NCI-H1105 treated with DMSO at 0.1 percent for 48 hours (cell line): ENCODE data around the gene DDX18.

Source experiments
- DNase-seq: peaks from one replicate; lab custom pipeline; 2025; lab: John Stamatoyannopoulos, UW

DDX18 gene

DNA sequence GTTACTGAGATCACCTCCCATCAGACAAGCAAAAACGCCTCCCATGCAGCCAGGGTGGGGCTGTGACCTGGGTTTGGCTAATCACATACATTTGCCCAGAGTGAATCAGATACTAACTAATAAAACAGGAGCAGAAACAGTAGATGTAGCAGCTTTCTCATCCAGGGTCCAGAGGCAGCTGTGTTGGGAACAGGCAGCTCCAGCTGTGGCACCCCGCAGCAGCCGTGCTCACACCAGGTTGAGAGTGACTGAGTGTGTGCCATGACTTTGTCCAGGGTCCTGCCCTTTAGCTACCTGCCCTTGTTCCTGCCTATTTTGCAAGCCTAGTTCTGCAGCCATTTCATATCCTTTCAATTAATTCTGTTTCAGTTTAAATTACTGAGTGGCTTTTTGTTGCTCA, 20.5 kb downstream of the DDX18 start:
- DNase-seq: no peak

DNA sequence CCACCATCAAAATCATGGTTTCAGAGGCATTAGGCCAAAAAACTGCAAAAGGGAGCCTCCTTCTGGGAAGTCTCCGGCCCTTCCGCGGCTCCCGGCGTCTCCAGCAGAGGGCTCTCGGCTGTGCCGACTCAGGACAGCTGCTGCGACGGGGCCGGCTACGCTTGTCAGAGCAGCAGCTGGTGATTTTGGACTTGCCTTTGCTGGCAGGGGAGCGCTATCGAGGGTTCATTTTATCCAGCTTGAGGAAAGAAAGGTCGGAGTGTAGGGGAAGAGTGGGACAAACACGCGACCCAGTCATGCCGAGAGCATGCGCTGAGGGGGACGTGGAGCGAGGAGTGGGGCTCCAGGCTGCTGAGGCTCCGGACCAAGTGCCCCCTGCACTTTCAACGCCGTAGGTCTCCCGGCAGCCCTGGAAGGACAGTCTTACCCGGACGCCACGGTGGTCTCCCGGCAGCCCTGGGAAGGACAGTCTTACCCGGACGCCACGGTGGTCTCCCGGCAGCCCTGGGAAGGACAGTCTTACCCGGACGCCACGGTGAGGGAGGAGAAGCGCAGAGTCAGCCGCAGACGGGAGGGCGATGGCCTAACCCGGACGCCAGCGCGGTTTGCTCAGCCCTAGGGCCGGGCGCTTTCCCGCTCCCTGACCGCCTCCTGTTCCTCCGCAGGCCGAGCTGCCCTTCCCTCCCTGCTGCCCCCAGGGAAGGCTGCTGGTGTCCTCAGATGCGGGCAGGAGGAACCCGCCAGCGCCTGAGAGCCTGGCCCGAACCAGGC, 21.7 kb downstream of the DDX18 start:
- peak; percentile 54 for DNase-seq

DNA sequence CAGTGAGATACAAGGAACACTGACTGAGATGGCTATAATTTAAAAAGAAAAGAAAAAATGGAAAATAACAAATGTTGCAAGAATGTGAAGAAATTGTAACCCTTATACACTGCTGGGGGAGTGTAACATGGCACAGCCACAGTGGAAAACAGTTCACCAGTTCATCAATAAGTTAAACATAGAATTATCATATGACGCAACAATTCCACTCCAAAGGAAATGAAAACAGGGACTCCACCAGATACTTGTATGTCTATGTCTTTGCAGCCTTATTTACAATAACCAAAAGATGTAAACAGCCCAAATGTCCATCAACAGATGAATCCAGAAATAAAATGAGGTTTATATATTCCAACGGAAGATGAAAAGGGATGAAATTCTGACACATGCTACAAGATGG, 30.8 kb downstream of the DDX18 start:
- no peak for DNase-seq

DNA sequence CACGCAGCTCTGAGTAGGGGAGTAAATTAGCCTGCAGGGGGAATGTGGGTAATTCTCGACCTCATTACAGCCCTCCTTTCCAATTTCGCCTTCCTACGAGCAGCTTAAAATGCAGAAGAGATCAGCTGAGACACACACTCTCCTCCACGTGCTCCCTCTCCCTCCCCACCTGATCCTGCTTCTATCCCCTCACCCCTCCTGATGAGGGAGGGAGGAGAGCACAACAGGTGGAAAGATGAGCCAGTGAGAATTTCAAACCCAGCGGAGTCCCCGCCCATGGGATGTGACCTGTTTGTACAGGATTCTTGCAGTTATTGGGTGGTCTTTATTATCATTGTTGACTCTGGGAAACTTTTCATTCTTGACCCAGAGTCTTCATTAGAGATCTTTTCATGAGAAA, 35.5 kb downstream of the DDX18 start:
- no peak for DNase-seq

DNA sequence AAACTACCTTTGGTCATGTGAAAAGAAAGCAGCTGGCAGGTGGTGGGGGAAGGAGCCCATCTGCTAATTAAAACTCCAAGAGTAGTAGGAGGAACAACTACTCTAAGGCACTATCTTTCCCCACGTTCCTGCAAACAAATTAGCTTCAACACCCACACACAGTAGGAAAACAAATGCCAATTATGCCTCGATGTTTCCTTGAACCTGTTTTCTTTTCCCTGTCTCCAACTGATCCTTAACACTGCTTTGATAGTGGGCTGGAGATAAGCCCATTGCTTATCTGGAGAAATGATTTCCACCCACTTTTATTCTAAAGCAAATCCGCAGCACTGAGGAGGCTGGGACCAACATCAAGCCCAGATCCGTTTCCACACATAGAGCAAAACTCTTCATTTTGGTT, 36.0 kb downstream of the DDX18 start:
- DNase-seq: no peak

DNA sequence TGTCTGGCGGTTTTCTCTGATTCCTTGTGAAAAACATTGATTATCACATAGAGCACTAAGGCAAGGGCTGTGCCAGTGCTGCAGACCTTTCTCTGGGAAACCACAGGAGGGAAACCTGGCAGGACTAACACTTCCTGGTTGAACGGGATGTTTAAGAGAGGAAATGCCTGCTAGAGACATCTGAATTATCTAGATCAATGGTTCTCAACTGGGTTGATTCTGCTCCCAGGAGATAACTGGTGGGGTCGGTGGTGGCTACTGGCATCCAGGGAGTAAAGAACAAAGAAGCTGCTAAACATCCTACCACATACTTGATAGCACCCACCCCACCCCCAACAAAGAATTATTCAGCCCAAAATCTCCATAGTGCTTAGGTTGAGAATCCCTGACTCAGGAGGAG, 37.5 kb downstream of the DDX18 start:
- no peak for DNase-seq

DNA sequence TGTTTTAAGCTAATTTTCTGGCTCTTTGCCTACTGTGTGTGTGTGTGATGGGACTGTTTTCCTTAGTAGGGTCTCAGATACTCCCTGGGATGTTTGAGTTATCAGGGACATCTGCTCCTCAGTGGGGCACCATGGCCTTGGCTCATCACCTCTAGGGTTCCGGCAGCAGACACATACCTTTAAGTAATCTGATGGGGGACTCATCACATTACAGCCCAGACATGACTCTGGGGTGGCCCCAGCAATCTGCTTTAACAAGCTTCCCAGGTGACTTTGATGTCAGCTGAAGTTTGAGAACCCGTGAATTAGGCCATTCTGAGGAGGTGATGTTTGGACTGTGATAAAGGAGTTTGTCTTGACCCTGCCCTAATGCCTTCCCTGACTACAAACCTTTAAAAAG, 38.8 kb downstream of the DDX18 start:
- DNase-seq: no peak

DNA sequence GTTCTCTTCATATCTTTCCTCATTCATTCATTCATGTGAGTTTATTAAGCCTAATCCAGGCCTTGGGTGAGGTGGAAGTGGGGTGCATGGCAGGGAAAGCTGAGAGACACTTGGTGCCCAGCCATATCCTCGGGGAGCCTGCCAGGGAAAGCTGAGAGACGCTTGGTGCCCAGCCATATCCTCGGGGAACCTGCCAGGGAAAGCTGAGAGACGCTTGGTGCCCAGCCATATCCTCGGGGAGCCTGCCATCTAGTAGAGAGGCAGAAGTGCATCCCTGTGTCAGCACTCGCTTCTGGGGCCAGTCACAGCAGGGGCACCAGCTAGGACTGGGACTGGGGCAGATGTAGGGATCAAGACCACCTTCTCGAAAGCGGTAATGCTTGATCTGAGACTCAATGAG, 39.4 kb downstream of the DDX18 start:
- no peak for DNase-seq

DNA sequence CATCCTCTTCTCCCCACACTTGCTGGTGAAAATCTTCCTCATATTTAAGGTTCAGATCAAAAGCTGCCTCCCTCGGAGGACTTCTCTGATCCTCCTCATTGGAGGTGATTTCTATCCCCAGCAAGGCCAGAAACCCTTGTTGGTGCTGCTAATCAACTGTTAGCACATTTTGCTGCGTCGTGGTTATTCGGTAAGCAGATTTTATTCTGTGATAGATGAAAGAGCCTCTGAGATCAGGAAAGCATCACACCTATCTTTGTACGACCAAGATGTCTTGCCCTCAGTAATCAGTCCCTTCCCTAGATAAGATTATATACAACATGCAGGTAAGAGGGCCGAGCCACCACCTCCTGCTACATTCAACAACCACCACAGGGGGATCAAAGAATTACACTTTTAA, 40.1 kb downstream of the DDX18 start:
- DNase-seq: no peak

DNA sequence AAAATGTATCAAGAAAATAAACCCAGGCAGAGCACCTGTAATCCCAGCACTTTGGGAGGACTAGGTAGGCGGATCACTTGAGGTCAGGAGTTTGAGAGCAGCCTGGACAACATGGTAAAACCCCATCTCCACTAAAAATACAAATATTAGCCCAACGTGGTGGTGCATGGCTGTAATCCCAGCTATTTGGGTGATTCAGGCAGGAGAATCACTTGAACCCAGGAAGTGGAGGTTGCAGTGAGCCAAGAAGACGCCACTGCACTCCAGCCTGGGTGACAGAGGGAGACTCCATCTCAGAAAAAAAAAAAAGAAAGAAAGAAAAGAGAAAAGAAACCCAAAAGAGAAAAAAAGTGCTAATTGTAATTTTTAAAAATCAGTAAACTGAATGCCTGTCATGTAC, 41.4 kb downstream of the DDX18 start:
- no peak for DNase-seq

DNA sequence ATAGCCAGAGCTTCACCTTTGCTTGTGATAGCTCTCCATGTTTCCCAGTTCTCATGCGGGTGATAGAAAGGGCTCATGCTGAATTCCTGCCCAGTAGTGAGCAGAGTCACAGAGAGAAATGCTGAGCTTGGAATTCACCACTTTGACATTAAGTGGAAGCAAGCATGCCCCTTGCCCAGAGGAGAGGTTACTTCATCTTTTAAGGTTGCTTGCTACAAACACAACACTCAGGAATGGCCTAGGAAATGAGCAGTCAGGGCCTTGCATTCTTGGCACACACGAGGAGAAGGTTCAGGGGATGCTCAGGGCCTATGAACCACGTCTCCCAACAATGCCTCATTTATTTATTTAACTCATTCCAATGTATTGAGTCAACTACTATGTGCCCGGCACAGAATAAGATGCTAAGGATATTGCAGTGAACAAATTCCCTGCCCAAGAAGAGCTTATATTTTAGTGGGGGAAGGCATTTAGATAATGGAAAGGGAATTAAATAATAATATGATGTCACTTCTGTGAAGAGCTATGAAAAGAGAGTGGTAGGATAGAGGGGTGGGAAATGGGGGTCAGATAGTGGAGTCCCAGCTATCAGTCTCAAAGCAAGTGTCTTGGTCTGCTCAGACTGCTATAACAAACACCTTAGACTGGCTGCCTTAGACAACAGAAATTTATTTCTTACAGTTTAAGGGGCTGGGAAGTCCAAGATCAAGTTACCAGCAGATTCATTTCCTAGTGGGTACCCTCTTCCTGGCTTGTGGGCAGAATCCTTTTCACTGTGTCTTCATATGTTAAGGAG, 42.1 kb downstream of the DDX18 start:
- DNase-seq: no peak

DNA sequence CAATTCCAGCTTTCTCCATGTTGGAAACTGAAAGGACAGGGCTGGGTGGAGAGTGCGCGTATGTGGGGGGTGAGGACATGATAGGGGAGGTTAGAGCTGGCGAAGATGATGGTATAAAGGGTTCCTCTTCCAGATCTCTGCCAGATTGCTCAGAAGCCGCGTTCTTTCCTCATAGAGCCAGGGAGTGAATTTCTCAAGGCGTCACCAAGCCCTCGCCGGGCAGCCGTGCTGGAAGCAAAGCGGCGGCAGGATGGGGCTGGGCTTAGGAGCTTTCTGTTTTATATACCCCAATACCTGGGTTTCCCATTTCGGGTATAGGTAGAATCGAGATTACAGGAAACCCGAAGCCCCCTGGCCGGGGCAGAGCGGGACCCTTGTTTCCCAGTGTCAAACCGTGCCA, 43.8 kb downstream of the DDX18 start:
- DNase-seq: no peak

DNA sequence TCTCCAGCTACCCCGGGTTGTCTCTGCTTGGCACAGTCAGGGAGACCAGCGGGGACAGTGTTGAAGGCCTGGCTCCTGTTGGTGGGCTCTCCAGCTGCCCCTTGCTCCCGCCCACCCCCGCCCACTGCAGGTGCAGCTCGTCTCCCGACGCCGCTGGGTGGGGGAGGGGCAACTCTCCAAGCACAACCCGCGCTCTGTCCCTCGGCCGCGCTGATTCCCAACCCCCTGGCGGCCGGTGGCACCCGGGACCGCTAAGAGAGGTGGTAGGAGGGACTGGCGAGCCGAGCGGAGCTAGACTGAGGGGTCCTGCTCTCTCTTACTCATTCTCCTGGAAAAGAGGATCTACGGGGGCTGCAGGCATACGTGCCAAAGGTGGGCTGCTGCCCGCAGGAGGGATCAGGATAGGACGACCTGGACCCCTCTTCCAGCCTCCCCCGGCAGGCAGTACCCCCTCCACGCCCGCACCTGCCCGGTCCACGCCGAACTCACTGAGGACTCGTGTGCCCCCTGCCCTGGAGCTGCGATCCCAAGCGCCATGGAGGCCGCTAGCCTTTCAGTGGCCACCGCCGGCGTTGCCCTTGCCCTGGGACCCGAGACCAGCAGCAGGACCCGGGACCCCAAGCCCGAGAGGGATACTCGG, 44.5 kb downstream of the DDX18 start:
- no peak for DNase-seq

DNA sequence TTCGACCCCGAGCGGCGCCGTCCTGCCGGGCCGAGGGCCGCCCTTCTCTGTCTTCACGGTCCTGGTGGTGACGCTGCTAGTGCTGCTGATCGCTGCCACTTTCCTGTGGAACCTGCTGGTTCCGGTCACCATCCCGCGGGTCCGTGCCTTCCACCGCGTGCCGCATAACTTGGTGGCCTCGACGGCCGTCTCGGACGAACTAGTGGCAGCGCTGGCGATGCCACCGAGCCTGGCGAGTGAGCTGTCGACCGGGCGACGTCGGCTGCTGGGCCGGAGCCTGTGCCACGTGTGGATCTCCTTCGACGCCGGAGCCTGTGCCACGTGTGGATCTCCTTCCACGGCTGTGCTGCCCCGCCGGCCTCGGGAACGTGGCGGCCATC, 45.0 kb downstream of the DDX18 start:
- DNase-seq: no peak

DNA sequence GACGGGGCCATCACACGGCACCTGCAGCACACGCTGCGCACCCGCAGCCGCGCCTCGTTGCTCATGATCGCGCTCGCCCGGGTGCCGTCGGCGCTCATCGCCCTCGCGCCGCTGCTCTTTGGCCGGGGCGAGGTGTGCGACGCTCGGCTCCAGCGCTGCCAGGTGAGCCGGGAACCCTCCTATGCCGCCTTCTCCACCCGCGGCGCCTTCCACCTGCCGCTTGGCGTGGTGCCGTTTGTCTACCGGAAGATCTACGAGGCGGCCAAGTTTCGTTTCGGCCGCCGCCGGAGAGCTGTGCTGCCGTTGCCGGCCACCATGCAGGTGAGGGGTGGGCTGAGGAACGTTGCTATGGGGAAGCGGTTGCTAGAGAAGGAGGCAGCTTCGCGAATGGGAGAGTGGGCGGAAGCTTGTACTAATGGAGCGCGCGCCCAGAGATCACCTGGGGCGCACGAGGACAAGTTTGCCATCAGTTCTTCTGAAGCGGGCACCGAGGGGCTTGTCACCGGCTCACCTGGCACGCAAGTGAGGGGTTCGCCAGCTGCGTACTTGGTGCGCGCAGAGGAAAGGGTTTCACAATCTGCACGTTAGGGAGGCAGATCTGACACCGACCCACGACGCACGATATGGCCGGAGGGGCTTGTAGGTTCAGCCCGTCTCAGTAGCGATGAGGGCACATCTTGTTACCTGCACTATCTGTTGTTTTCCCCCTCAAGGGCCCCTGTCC, 45.6 kb downstream of the DDX18 start:
- DNase-seq: no peak

DNA sequence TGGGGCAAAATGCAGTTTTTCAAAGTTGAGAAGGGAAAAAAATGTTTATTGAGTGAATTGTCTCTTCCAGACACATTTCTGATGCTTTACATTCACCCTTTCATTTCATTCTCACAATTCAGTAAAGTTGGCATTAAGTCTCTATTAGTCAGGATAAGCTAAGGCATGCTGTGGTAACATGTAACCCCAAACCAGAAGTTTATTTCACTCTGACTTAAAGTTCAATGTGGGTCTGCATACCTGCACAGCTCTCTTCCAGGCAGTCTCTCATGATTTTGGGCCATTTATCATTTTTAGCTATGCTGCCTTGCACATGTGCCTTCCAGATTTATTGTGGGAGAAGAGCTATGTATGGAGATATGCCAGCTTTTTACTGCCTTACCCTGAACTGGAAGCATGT, 48.0 kb downstream of the DDX18 start:
- DNase-seq: no peak

DNA sequence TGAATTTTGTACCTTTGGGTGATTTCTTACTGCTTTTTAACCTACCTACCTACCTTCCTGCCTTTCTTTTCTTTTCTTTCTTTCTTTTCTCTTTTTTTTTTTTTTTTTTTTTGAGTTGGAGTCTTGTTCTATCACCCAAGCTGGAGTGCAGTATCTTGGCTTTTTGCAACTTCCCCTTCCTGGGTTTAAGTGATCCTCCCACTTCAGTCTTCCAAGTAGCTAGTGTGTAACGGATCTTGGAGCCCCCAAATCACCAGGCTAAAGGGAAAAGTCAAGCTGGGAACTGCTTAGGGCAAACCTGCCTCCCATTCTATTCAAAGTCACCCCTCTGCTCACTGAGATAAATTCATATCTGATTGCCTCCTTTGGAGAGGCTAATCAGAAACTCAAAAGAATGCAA, 61.3 kb downstream of the DDX18 start:
- DNase-seq: no peak

DNA sequence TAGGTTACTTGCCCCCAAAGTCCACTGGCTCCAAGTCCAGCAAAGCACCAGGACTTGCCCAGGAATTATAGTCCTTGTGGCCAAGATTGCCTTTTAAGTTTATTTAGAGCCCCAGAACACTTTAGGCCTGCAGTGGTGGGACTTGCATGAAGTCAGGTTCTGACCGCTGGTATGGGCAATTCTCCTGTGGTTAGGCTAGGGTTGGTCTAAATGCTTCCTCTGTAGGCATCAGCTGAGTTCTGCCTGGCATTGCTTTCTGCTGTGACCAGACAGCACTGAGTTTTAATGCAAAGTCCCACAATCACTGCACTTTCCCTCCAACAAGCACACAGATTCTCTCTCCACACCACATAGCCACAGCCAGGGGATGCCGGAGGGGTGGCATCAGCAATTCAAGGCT, 64.5 kb downstream of the DDX18 start:
- no peak for DNase-seq
